Endodermal cell (in vitro differentiated cells): Measurements from ENCODE around the gene MIGA1. TPM values are rescaled to one million over a fixed set of nuclear protein-coding genes. Genes with fewer than 3 reads are reported as not detected.

ENCODE experiments used
- DNase-seq: peaks from one replicate; pipeline ENCODE4 v3.0.0-alpha.2; 2017
- H3K27ac ChIP-seq: 2 replicates; pipeline ENCODE4 v1.5.1; 2013; ENCODE audit warnings: mild to moderate bottlenecking, low read depth, low read length, moderate library complexity
- H3K27me3 ChIP-seq: 2 replicates; pipeline ENCODE4 v1.6.1; 2013; ENCODE audit warnings: mild to moderate bottlenecking, low read length, moderate library complexity; ENCODE audit not compliant: insufficient read depth, control insufficient read depth, poor library complexity, severe bottlenecking
- H3K36me3 ChIP-seq: 2 replicates; pipeline ENCODE4 v1.7.0; 2013; ENCODE audit warnings: mild to moderate bottlenecking, low read length, moderate library complexity; ENCODE audit not compliant: control insufficient read depth, insufficient read depth
- H3K4me1 ChIP-seq: one replicate; pipeline ENCODE4 v1.7.0; 2013; ENCODE audit warnings: low read length; ENCODE audit not compliant: control insufficient read depth, insufficient read depth
- H3K4me3 ChIP-seq: 2 replicates; pipeline ENCODE4 v1.5.1; 2013; ENCODE audit warnings: mild to moderate bottlenecking, low read length, moderate library complexity
- H3K9ac ChIP-seq: 2 replicates; pipeline ENCODE4 v1.6.1; 2013; ENCODE audit warnings: mild to moderate bottlenecking, low read length, moderate library complexity; ENCODE audit not compliant: poor library complexity, severe bottlenecking; ENCODE audit errors: extremely low read depth
- H3K9me3 ChIP-seq: 2 replicates; pipeline ENCODE4 v1.6.1; 2013; ENCODE audit warnings: mild to moderate bottlenecking, low read length, moderate library complexity; ENCODE audit not compliant: control insufficient read depth
- H3K27ac Mint-ChIP-seq: 2 replicates; pipeline ENCODE4 v1.8.0; 2020; ENCODE audit warnings: mixed read lengths
- H3K27me3 Mint-ChIP-seq: 2 replicates; pipeline ENCODE4 v1.8.0; 2021; ENCODE audit warnings: mild to moderate bottlenecking, mixed read lengths; ENCODE audit not compliant: insufficient read depth
- H3K36me3 Mint-ChIP-seq: 2 replicates; pipeline ENCODE4 v1.8.0; 2020; ENCODE audit warnings: low read depth, mixed read lengths
- H3K4me1 Mint-ChIP-seq: 2 replicates; pipeline ENCODE4 v1.8.0; 2020; ENCODE audit warnings: mixed read lengths
- H3K4me3 Mint-ChIP-seq: 2 replicates; pipeline ENCODE4 v1.8.0; 2020; ENCODE audit warnings: mild to moderate bottlenecking, moderate library complexity, mixed read lengths
- H3K9me3 Mint-ChIP-seq: 2 replicates; pipeline ENCODE4 v1.8.0; 2020; ENCODE audit warnings: mild to moderate bottlenecking, mixed read lengths
- CTCF ChIP-seq: fragments of 200-600 bp; sonication (generic); conservative IDR thresholded peaks from 2 replicates; pipeline ENCODE4 v1.5.0; 2021; ENCODE audit warnings: antibody characterized with exemption, mild to moderate bottlenecking
- WGBS, 2 experiments: methylation state at CpG; one replicate each; pipeline versions ENCODE4 v1.1.5 to v1.1.7; 2013; ENCODE audit warnings: missing lambda C conversion rate in 2 of 2, mixed read lengths in 1 of 2; ENCODE audit not compliant: insufficient coverage in 1 of 2, insufficient read length in 1 of 2; 5-methylcytosine and 5-hydroxymethylcytosine counted together
- total RNA-seq, 2 donors: library from RNA; stranded (reverse); fragmentation: NEBNext Ultra II Directional in 1 of 2; extraction: Animal tissue kit (Norgen Biotek cat#: 25700) in 1 of 2; gene quantifications; 2 replicates in 1 of 2; 3 replicates in 1 of 2; pipeline ENCODE4 v1.2.1, GENCODE V29; 2021

The MIGA1 gene
- total RNA-seq, 2 donors from 2014 or later = 7.3 to 9.5 TPM

GRCh38 chr1:77866296-77866695 is 86.8 kb downstream of the MIGA1 start:
- Mint-ChIP-seq H3K36me3 (peaks cover 13% of the 10 kb centered on the region), H3K4me3 (no peak overlapping the region), H3K4me1 (peaks cover 7% of the 10 kb centered on the region), H3K27me3 (no peaks in the 10 kb centered on the region), H3K27ac (no peak overlapping the region), H3K9me3 (peaks cover 6% of the 10 kb centered on the region)
- no peak for DNase-seq
- WGBS, 2 experiments = 75 to 84% methylated on average over 3 to 4 of the region's 4 CpGs
- Histone ChIP-seq H3K9me3 (no peaks in the 10 kb centered on the region), H3K4me1 (no peaks in the 10 kb centered on the region), H3K36me3 (peaks cover 3% of the 10 kb centered on the region), H3K9ac (no peak overlapping the region), H3K4me3 (no peak overlapping the region), H3K27me3 (no peaks in the 10 kb centered on the region), H3K27ac (no peak overlapping the region)
- no peak for TF ChIP-seq CTCF

- no peaks in the 10 kb centered on the region for H3K27me3 Mint-ChIP-seq
- no peak overlapping the region for H3K4me3 Mint-ChIP-seq
- no peak for DNase-seq
- H3K4me1 ChIP-seq = no peaks in the 10 kb centered on the region
- peaks cover 12% of the 10 kb centered on the region for H3K36me3 Mint-ChIP-seq
- H3K4me1 Mint-ChIP-seq = peaks cover 7% of the 10 kb centered on the region
- H3K9ac ChIP-seq = no peak overlapping the region
- H3K27ac Mint-ChIP-seq = no peak overlapping the region
- no peak for TF ChIP-seq CTCF
- no peak overlapping the region for H3K4me3 ChIP-seq
- no peaks in the 10 kb centered on the region for H3K9me3 ChIP-seq
- H3K36me3 ChIP-seq = peaks cover 8% of the 10 kb centered on the region
- H3K9me3 Mint-ChIP-seq = peaks cover 8% of the 10 kb centered on the region
- WGBS, 2 experiments = 83% methylated on average over 1 of the region's 1 CpG; no CpG with 5 or more reads in 1 of the 2 experiments
- no peak overlapping the region for H3K27ac ChIP-seq
- no peaks in the 10 kb centered on the region for H3K27me3 ChIP-seq
Observed at GRCh38 chr1:77872645-77873044, 93.2 kb downstream of the MIGA1 start.

GRCh38 chr1:77873461-77873860 is 94.0 kb downstream of the MIGA1 start:
- H3K27ac Mint-ChIP-seq = no peak overlapping the region
- H3K27me3 Mint-ChIP-seq = no peaks in the 10 kb centered on the region
- Histone ChIP-seq H3K4me1 (no peaks in the 10 kb centered on the region), H3K9me3 (no peaks in the 10 kb centered on the region), H3K27ac (no peak overlapping the region), H3K9ac (no peak overlapping the region), H3K36me3 (peaks cover 5% of the 10 kb centered on the region), H3K27me3 (no peaks in the 10 kb centered on the region), H3K4me3 (no peak overlapping the region)
- no peak overlapping the region for H3K4me3 Mint-ChIP-seq
- H3K4me1 Mint-ChIP-seq = peaks cover 3% of the 10 kb centered on the region
- peaks cover 8% of the 10 kb centered on the region for H3K9me3 Mint-ChIP-seq
- no peak for TF ChIP-seq CTCF
- DNase-seq = no peak
- WGBS, 2 experiments = 100% methylated on average over 1 of the region's 1 CpG; no CpG with 5 or more reads in 1 of the 2 experiments
- peaks cover 9% of the 10 kb centered on the region for H3K36me3 Mint-ChIP-seq
